Measurements from ENCODE around the gene CASP9. TPM values are rescaled to one million over a fixed set of nuclear protein-coding genes. Genes with fewer than 3 reads are reported as not detected.
"Not testable (repeated sequence)": the region's sequence is repeated elsewhere in the genome, so short reads cannot be mapped to it uniquely, and the experiment has no call there.

The CASP9 gene
- total and polyA plus RNA-seq, 2 donors (not counting 1 experiment from before 2014, with no cell fraction given), result 5.6 to 6.4 TPM

DNA sequence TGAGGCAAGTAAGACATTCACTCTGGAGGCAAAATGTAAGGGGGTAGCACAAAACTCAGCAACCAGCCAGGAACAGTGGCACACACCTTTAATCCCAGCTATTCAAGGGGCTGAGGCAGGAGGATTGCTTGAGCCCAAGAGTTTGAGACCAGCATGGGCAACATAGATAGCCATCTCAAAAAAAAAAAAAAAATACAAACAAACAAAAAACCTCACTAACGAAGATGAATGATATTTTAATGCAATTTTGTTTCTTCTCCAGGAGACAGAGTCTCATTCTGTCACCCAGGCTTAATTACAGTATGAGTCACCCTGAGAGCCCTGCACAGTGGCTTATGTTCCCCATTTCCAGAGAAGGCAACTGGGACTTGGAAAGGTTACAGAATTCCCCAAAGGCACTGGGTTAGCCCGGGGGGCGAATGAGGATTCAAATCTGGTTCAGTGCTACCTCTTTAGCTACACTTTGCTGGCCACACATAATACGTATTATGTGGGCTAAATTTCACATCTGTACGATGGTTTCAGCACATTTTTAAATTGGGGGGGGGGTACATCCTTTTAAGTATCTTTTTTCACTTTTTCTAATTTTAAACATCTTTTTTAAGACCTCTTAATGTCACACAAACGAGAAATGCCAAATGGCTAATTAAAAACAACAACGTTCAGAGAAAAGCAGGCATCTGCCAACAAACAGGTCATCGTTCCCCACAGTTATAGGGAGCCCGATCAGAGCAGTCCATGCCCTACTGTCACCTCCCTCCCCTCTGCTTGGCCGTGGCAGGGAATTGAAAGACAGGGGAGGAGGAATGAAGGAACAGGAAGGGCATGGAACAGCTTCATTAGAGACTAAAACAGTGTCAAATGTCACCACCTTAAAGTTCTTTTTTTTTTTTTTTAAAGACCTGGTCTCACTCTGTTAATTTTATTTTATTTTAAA is 64.0 kb downstream of the CASP9 start:
- DNase-seq (ENCODE audit: low read depth in 2 of 2), result peak in 1 of 2 donors; percentile 32

DNA sequence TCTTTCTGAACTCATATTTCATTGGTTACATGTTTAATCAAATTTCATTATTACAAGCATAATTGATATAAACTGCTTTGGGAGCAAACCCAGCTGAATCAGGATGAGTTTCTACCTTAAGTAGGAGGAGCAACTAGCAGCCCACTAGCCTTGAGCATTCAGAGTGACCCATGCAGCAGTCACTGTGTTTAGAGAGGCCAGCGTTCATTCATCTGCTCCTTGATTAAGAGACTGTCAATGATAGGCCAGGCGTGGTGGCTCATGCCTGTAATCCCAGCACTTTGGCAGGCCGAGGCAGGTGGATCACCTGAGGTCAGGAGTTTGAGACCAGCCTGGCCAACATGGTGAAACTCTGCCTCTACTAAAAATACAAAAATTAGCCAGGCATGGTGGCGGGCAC is 65.6 kb downstream of the CASP9 start:
- not testable (repeated sequence) for H3K27ac ChIP-seq (ENCODE audit: insufficient read depth, low read length); H3K36me3 ChIP-seq (ENCODE audit: control insufficient read depth, insufficient read depth, low read length); H3K27me3 ChIP-seq (ENCODE audit: control insufficient read depth, insufficient read depth, low read length); H3K4me2 ChIP-seq (ENCODE audit: extremely low read depth, insufficient read depth, low read length); H3K4me3 ChIP-seq (replicated peaks in 1 of 4; ENCODE audit: control extremely low read depth in 1 of 4, insufficient read depth in 1 of 4, low read depth in 3 of 4, low read length in 4 of 4); H4K20me1 ChIP-seq (ENCODE audit: control insufficient read depth, extremely low read depth, insufficient read depth, low read length); H3K9me3 ChIP-seq (ENCODE audit: control insufficient read depth, insufficient read depth, low read depth, low read length); H3K4me1 ChIP-seq (ENCODE audit: control insufficient read depth, extremely low read depth, insufficient read depth, low read length); H3K79me2 ChIP-seq (ENCODE audit: control insufficient read depth, insufficient read depth, low read length); DNase-seq (ENCODE audit: low read depth in 2 of 2); H3K9ac ChIP-seq (ENCODE audit: insufficient read depth, low read length); H2AFZ ChIP-seq (ENCODE audit: low read length)

More for the DNA sequence above, 64.0 kb downstream of the CASP9 start:
- Histone ChIP-seq H2AFZ (ENCODE audit: low read length) (no peak overlapping the region), H3K9ac (ENCODE audit: insufficient read depth, low read length) (no peak overlapping the region), H3K36me3 (ENCODE audit: control insufficient read depth, insufficient read depth, low read length) (no peaks in the 10 kb centered on the region), H3K27ac (ENCODE audit: insufficient read depth, low read length) (no peak overlapping the region), H3K79me2 (ENCODE audit: control insufficient read depth, insufficient read depth, low read length) (no peaks in the 10 kb centered on the region), H4K20me1 (ENCODE audit: control insufficient read depth, extremely low read depth, insufficient read depth, low read length) (no peaks in the 10 kb centered on the region), H3K4me1 (ENCODE audit: control insufficient read depth, extremely low read depth, insufficient read depth, low read length) (peaks cover 8% of the 10 kb centered on the region), H3K9me3 (ENCODE audit: control insufficient read depth, insufficient read depth, low read depth, low read length) (no peaks in the 10 kb centered on the region), H3K4me2 (ENCODE audit: extremely low read depth, insufficient read depth, low read length) (no peak overlapping the region), H3K4me3 (replicated peaks in 1 of 4; ENCODE audit: control extremely low read depth in 1 of 4, insufficient read depth in 1 of 4, low read depth in 3 of 4, low read length in 4 of 4) (no peak overlapping the region), H3K27me3 (ENCODE audit: control insufficient read depth, insufficient read depth, low read length) (no peaks in the 10 kb centered on the region)
- TF ChIP-seq EZH2 (IDR thresholded peaks at IDR 0.05; ENCODE audit: low read length, missing control alignments), result no peak
- TF ChIP-seq, protein P1, sequence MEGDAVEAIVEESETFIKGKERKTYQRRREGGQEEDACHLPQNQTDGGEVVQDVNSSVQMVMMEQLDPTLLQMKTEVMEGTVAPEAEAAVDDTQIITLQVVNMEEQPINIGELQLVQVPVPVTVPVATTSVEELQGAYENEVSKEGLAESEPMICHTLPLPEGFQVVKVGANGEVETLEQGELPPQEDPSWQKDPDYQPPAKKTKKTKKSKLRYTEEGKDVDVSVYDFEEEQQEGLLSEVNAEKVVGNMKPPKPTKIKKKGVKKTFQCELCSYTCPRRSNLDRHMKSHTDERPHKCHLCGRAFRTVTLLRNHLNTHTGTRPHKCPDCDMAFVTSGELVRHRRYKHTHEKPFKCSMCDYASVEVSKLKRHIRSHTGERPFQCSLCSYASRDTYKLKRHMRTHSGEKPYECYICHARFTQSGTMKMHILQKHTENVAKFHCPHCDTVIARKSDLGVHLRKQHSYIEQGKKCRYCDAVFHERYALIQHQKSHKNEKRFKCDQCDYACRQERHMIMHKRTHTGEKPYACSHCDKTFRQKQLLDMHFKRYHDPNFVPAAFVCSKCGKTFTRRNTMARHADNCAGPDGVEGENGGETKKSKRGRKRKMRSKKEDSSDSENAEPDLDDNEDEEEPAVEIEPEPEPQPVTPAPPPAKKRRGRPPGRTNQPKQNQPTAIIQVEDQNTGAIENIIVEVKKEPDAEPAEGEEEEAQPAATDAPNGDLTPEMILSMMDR (conservative IDR thresholded peaks at IDR 0.05 in 1 of 2, IDR thresholded peaks at IDR 0.05 in 1 of 2; ENCODE audit: low read depth in 1 of 2, low read length in 2 of 2), result no peak

DNA sequence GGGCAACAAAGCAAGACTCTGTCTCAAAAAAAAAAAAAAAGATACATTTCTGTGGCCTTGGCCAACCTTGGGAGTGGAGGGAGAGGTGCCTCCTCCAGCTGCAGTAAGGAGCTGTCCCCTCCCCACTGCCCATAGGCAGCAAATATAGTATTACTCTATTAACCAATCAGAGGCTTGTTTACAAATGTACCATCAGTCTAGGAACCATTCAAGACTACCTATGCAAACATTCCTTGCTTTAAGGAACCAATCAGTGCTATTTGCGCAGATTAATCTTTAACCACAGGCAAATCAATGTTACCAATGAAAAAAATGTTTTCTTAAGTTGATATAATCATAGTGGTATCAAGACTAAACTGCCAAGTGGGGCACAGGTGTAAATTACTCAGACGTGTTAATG is 66.4 kb downstream of the CASP9 start:
- TF ChIP-seq EZH2 (IDR thresholded peaks at IDR 0.05; ENCODE audit: low read length, missing control alignments), result no peak
- TF ChIP-seq, protein P1 (conservative IDR thresholded peaks at IDR 0.05 in 1 of 2, IDR thresholded peaks at IDR 0.05 in 1 of 2; ENCODE audit: low read depth in 1 of 2, low read length in 2 of 2), result no peak
- no peak overlapping the region for H3K9ac ChIP-seq (ENCODE audit: insufficient read depth, low read length)
- H3K36me3 ChIP-seq (ENCODE audit: control insufficient read depth, insufficient read depth, low read length), result no peaks in the 10 kb centered on the region
- H3K79me2 ChIP-seq (ENCODE audit: control insufficient read depth, insufficient read depth, low read length), result no peaks in the 10 kb centered on the region
- H3K9me3 ChIP-seq (ENCODE audit: control insufficient read depth, insufficient read depth, low read depth, low read length), result no peaks in the 10 kb centered on the region
- no peak overlapping the region for H3K4me2 ChIP-seq (ENCODE audit: extremely low read depth, insufficient read depth, low read length)
- no peaks in the 10 kb centered on the region for H4K20me1 ChIP-seq (ENCODE audit: control insufficient read depth, extremely low read depth, insufficient read depth, low read length)
- H3K27me3 ChIP-seq (ENCODE audit: control insufficient read depth, insufficient read depth, low read length), result no peaks in the 10 kb centered on the region
- H2AFZ ChIP-seq (ENCODE audit: low read length), result no peak overlapping the region
- no peak overlapping the region for H3K27ac ChIP-seq (ENCODE audit: insufficient read depth, low read length)
- H3K4me3 ChIP-seq (replicated peaks in 1 of 4; ENCODE audit: control extremely low read depth in 1 of 4, insufficient read depth in 1 of 4, low read depth in 3 of 4, low read length in 4 of 4), result no peak overlapping the region
- peaks cover 7% of the 10 kb centered on the region for H3K4me1 ChIP-seq (ENCODE audit: control insufficient read depth, extremely low read depth, insufficient read depth, low read length)
- DNase-seq (ENCODE audit: low read depth in 2 of 2), result no peak
